Endothelial cell of umbilical vein (primary cell): ENCODE measurements around the gene MTMR4. TPM values are rescaled to one million over a fixed set of nuclear protein-coding genes. Genes with fewer than 3 reads are reported as not detected.
A peak's percentile ranks its signal among the peaks of the same experiment; 100 is the strongest.

Experiments
- Bru-seq: library from RNA; stranded (reverse); fragments of 400-500 nt; gene quantifications from one replicate; lab custom pipeline; 2021; lab: Mats Ljungman, UMichigan
- BruChase-seq, 2 experiments: library from RNA; stranded (reverse); fragments of 400-500 nt; gene quantifications; one replicate each; lab custom pipeline; 2021; lab: Mats Ljungman, UMichigan
- BruUV-seq: library from RNA; stranded (reverse); fragments of 400-500 nt; replicated peaks from 2 replicates; lab custom pipeline; 2021; lab: Mats Ljungman, UMichigan
- CTCF ChIA-PET: fragments of 300-600, 350-600 bp; sonication (Branson Sonifier 250); formaldehyde crosslinking; loops from one replicate; lab custom pipeline; 2021; ENCODE audit warnings: antibody characterized with exemption, inconsistent platforms; lab: Charles Lee
- POLR2A ChIA-PET: fragments of 300-600, 350-600 bp; sonication (Branson Sonifier 250); formaldehyde crosslinking; loops from one replicate; lab custom pipeline; 2021; ENCODE audit warnings: antibody characterized with exemption, inconsistent platforms; lab: Charles Lee
- DNase-seq: peaks from one replicate; pipeline ENCODE4 v3.0.0-alpha.2; 2011; ENCODE audit warnings: low read depth, low spot score
- FAIRE-seq: peaks from 2 replicates; lab custom pipeline; 2011; peaks lifted over from hg19 to GRCh38; lab: Jason Lieb, UNC
- H2AFZ ChIP-seq: 2 replicates; pipeline ENCODE4 v1.6.0; 2012; ENCODE audit warnings: low read depth, low read length, control low read depth, inconsistent platforms
- H3K27ac ChIP-seq: 2 replicates; pipeline ENCODE4 v1.5.1; 2011; ENCODE audit warnings: low read depth, mild to moderate bottlenecking, control low read depth, low read length, moderate library complexity; ENCODE audit not compliant: insufficient read depth
- H3K27me3 ChIP-seq, 2 experiments: 2 replicates each; pipeline versions ENCODE4 v1.6.0 to v1.6.1; 2011; ENCODE audit warnings: low read length in 2 of 2, mixed read lengths in 1 of 2; ENCODE audit not compliant: control insufficient read depth in 2 of 2, insufficient read depth in 2 of 2
- H3K36me3 ChIP-seq, 2 experiments: 2 replicates in 1 of 2; 3 replicates in 1 of 2; pipeline ENCODE4 v1.5.1; 2011; ENCODE audit warnings: low read length in 2 of 2, mild to moderate bottlenecking in 1 of 2, moderate library complexity in 1 of 2; ENCODE audit not compliant: control insufficient read depth in 2 of 2, insufficient read depth in 2 of 2; ENCODE audit errors: extremely low read depth in 1 of 2
- H3K4me1 ChIP-seq: 3 replicates; pipeline ENCODE4 v1.5.1; 2011; ENCODE audit warnings: mild to moderate bottlenecking, low read length; ENCODE audit not compliant: control insufficient read depth, insufficient read depth; ENCODE audit errors: extremely low read depth
- H3K4me2 ChIP-seq: 2 replicates; pipeline ENCODE4 v1.6.1; 2011; ENCODE audit warnings: low read length, control low read depth, mixed read lengths; ENCODE audit not compliant: insufficient read depth
- H3K4me3 ChIP-seq, 3 experiments: fragments of 200-600 bp in 1 of 3; sonication (generic), shearing (Covaris generic) in 1 of 3; replicated peaks in 1 of 3; 2 replicates each; pipeline ENCODE4 v1.5.1; 2011 to 2016; ENCODE audit warnings: control low read depth in 3 of 3, low read length in 3 of 3, mild to moderate bottlenecking in 2 of 3, inconsistent platforms in 1 of 3, low read depth in 1 of 3, moderate library complexity in 1 of 3; ENCODE audit not compliant: insufficient read depth in 1 of 3
- H3K79me2 ChIP-seq: 2 replicates; pipeline ENCODE4 v1.6.0; 2012; ENCODE audit warnings: low read length, inconsistent platforms; ENCODE audit not compliant: control insufficient read depth, insufficient read depth
- H3K9ac ChIP-seq: replicated peaks from 2 replicates; pipeline ENCODE3; 2011; ENCODE audit warnings: low read length, control low read depth; ENCODE audit not compliant: insufficient read depth; ENCODE audit errors: extremely low read depth
- H3K9me1 ChIP-seq: replicated peaks from 3 replicates; pipeline ENCODE4 v1.6.0; 2011; ENCODE audit warnings: mild to moderate bottlenecking, low read length; ENCODE audit not compliant: control insufficient read depth, insufficient read depth; ENCODE audit errors: extremely low read depth
- H3K9me3 ChIP-seq: replicated peaks from 2 replicates; pipeline ENCODE4 v1.5.1; 2012; ENCODE audit warnings: low read length, inconsistent platforms; ENCODE audit not compliant: control insufficient read depth, insufficient read depth
- H4K20me1 ChIP-seq: replicated peaks from 2 replicates; pipeline ENCODE3; 2011; ENCODE audit warnings: mild to moderate bottlenecking, low read length; ENCODE audit not compliant: control insufficient read depth, insufficient read depth; ENCODE audit errors: extremely low read depth
- CTCF ChIP-seq, 2 donors: IDR thresholded peaks; 1 replicate in 1 of 2; 2 replicates in 1 of 2; pipeline ENCODE4 v1.5.1; 2011; ENCODE audit warnings: low read length in 2 of 2, mild to moderate bottlenecking in 2 of 2, moderate library complexity in 2 of 2, control low read depth in 1 of 2, inconsistent platforms in 1 of 2, low read depth in 1 of 2; ENCODE audit not compliant: insufficient read depth in 1 of 2; ENCODE audit errors: extremely low read depth in 1 of 2
- EZH2 ChIP-seq: IDR thresholded peaks from 2 replicates; pipeline ENCODE4 v1.6.1; 2012; ENCODE audit warnings: borderline replicate concordance, low read depth, mild to moderate bottlenecking, moderate library complexity, low read length, inconsistent platforms; ENCODE audit not compliant: severe bottlenecking
- FOS ChIP-seq: IDR thresholded peaks from 2 replicates; pipeline ENCODE4 v1.6.1; 2011; ENCODE audit warnings: mild to moderate bottlenecking, low read length, moderate library complexity, borderline replicate concordance; ENCODE audit not compliant: insufficient read depth
- GATA2 ChIP-seq: IDR thresholded peaks from 2 replicates; pipeline ENCODE4 v1.7.0; 2011; ENCODE audit warnings: low read depth, mild to moderate bottlenecking, moderate library complexity, mixed read lengths, low read length; ENCODE audit not compliant: insufficient read length, insufficient read depth
- JUN ChIP-seq: IDR thresholded peaks from 2 replicates; pipeline ENCODE4 v1.6.1; 2011; ENCODE audit warnings: borderline replicate concordance, low read depth; ENCODE audit not compliant: insufficient read length, insufficient read depth
- MAX ChIP-seq: IDR thresholded peaks from 2 replicates; pipeline ENCODE4 v1.6.1; 2011; ENCODE audit not compliant: insufficient read depth, insufficient read length
- MYC ChIP-seq: IDR thresholded peaks from one replicate; pipeline ENCODE4 v1.6.1; 2011; ENCODE audit warnings: mild to moderate bottlenecking, low read depth, low read length
- POLR2A ChIP-seq: IDR thresholded peaks from 2 replicates; pipeline ENCODE4 v1.6.1; 2012; ENCODE audit warnings: low read depth, mild to moderate bottlenecking, control low read depth, low read length
- POLR2AphosphoS5 ChIP-seq: IDR thresholded peaks from 2 replicates; pipeline ENCODE4 v1.6.1; 2012; ENCODE audit warnings: low read depth, mild to moderate bottlenecking, control low read depth, low read length, moderate library complexity; ENCODE audit not compliant: insufficient read depth
- dilution Hi-C: fragments of 300-500 bp; cut with MboI; formaldehyde crosslinking; loops from one replicate; pipeline ENCODE4 v1.15.0; 2019; ENCODE audit warnings: low sequenced_read_pairs; ENCODE audit not compliant: extremely low pct_ligation_motif_present
- intact Hi-C: fragments of 100-400 bp; cut with micrococcal nuclease; formaldehyde crosslinking; loops from one replicate; pipeline ENCODE4 v1.10.0; 2022
- long read RNA-seq: library from polyadenylated mRNA; stranded (forward); transcript quantifications from one replicate; pipeline ENCODE4 v2.0.0, GENCODE V29; 2021
- polyA minus RNA-seq, 3 experiments: library from RNA; depleted of rRNA, polyadenylated mRNA; stranded (reverse); fragments of >200 nt; gene quantifications; 1 replicate in 1 of 3; 2 replicates in 2 of 3; pipeline ENCODE4 v1.2.3, GENCODE V29; 2011
- polyA plus RNA-seq, 4 experiments: library from polyadenylated mRNA; depleted of rRNA in 3 of 4; stranded (reverse) in 3 of 4; unstranded in 1 of 4; fragments of >200 nt; gene quantifications; 2 replicates each; pipeline versions ENCODE4 v1.2.1 to v1.2.3, GENCODE V29; 2011 to 2012; ENCODE audit warnings: missing spikeins in 1 of 4
- total RNA-seq: library from RNA; stranded (reverse); gene quantifications from 2 replicates; pipeline ENCODE4 v1.2.3, GENCODE V29; 2021

Gene MTMR4
- 38.3 and 41.0 TPM in 2 replicates for total RNA-seq
- 16.2 and 25.1 TPM in 2 replicates for polyA plus RNA-seq
- 16.5 and 17.6 TPM in 2 replicates for polyA plus RNA-seq (2011; cell fraction: cytosol; rRNA removed)
- polyA plus RNA-seq (2011; cell fraction: nucleus; rRNA removed), result 51.9 and 52.1 TPM in 2 replicates
- 16.7 and 20.3 TPM in 2 replicates for polyA plus RNA-seq (2012)
- 137 and 138 TPM in 2 replicates for polyA minus RNA-seq
- polyA minus RNA-seq (2011; cell fraction: cytosol; rRNA and poly(A)+ RNA removed), result 28.4 TPM
- polyA minus RNA-seq (2011; cell fraction: nucleus; rRNA and poly(A)+ RNA removed), result 27.9 and 34.9 TPM in 2 replicates
- percentile 68 among the genes with signal in this experiment for Bru-seq, nascent RNA
- percentile 90 among the genes with signal in this experiment for BruChase-seq, experiment 1, labeled RNA remaining after a 6-hour chase
- BruChase-seq, experiment 2, labeled RNA remaining after a 2-hour chase, result percentile 84 among the genes with signal in this experiment
- long read RNA-seq, full-length matches to known transcripts, result 1 of 23 reads
- long read RNA-seq, partial matches to known transcripts, result 6 of 23 reads
- long read RNA-seq, other reads (novel, unspliced or antisense), result 16 of 23 reads

- no peaks in the 10 kb centered on the region for H3K27me3 ChIP-seq
- peak; percentile 79 for FAIRE-seq
- CTCF ChIA-PET, result interaction anchor here (0.6 to 2.1 kb wide), 6 partner anchors 13 to 491 kb away, joined by 3 to 7 read pairs (median 6); partner anchors contain the start of gene HSF5
- peaks cover 0 to 23% of the 10 kb centered on the region in 2 experiments for H3K36me3 ChIP-seq
- H3K4me3 ChIP-seq, result peak within 1 kb of the TSS; percentile 65 to 70 (median 68)
- POLR2A ChIA-PET, result interaction anchor here (0.6 to 3.0 kb wide), 2 partner anchors 117 to 531 kb away, joined by 4 to 27 read pairs; no protein-coding TSS in a partner anchor
- TF ChIP-seq POLR2AphosphoS5 (peak; percentile 73), POLR2A (peak; percentile 65), FOS (no peak)
- H3K4me1 ChIP-seq, result peaks cover 18% of the 10 kb centered on the region
- no TSS peak for BruUV-seq
- peak; percentile 73 for DNase-seq
- no peaks in the 10 kb centered on the region for H3K9me3 ChIP-seq
- H4K20me1 ChIP-seq, result no peaks in the 10 kb centered on the region
- no peaks in the 10 kb centered on the region for H3K9me1 ChIP-seq
- no peaks in the 10 kb centered on the region for H3K79me2 ChIP-seq
- H2AFZ ChIP-seq, result peak within 1 kb of the TSS; percentile 80
- intact Hi-C loops, result no loop called here
- peak within 1 kb of the TSS; percentile 18 for H3K4me2 ChIP-seq
- peak within 1 kb of the TSS; percentile 61 for H3K9ac ChIP-seq
- no peak within 1 kb of the TSS for H3K27ac ChIP-seq
- dilution Hi-C loops, result no loop called here
These were observed at the start of gene MTMR4 for GRCh38 chr17:58513965-58514769. Gene MTMR4 (minus strand): TSS chr17:58514638. CDS start chr17:58514407, 231 bp downstream.

GRCh38 chr17:58560511-58560910 is 46.1 kb upstream of the MTMR4 start:
- H3K9ac ChIP-seq, result no peak overlapping the region

More at GRCh38 chr17:58560511-58560910, 46.1 kb upstream of the MTMR4 start:
- Histone ChIP-seq H3K9me1 (no peaks in the 10 kb centered on the region), H3K4me1 (no peaks in the 10 kb centered on the region), H4K20me1 (no peaks in the 10 kb centered on the region), H3K27me3 (peaks cover 6 to 7% of the 10 kb centered on the region in 2 experiments), H3K4me3 (no peak overlapping the region), H3K36me3 (no peaks in the 10 kb centered on the region), H2AFZ (no peak overlapping the region), H3K27ac (no peak overlapping the region), H3K79me2 (no peaks in the 10 kb centered on the region), H3K9me3 (no peaks in the 10 kb centered on the region), H3K4me2 (no peak overlapping the region)
- POLR2A ChIA-PET, result no interaction called here
- FAIRE-seq (no peak), DNase-seq (no peak)
- BruUV-seq, result no TSS peak
- CTCF ChIA-PET, result interaction anchor here (0.6 to 2.0 kb wide), 5 partner anchors 9 to 127 kb away, joined by 3 to 4 read pairs (median 3); no protein-coding TSS in a partner anchor
- intact Hi-C loops (no loop called here), dilution Hi-C loops (no loop called here)
- TF ChIP-seq JUN, result no peak
- TF ChIP-seq POLR2AphosphoS5, result no peak
- TF ChIP-seq POLR2A, result no peak
- no peak for TF ChIP-seq GATA2
- no peak for TF ChIP-seq EZH2
- no peak for TF ChIP-seq MAX
- no peak for TF ChIP-seq CTCF (IDR thresholded peaks at IDR 0.05; ENCODE audit: extremely low read depth in 1 of 2, insufficient read depth in 1 of 2, low read depth in 1 of 2, low read length in 2 of 2)
- TF ChIP-seq MYC, result no peak
- no peak for TF ChIP-seq FOS
